ENCODE measurements around the gene DEXI.

Gene DEXI

GRCh38 chr16:10885246-10885645, 57.0 kb downstream of the DEXI start:
- no peak for DNase-seq

- DNase-seq: no peak
These were observed 59.3 kb downstream of the DEXI start for GRCh38 chr16:10883004-10883403.

- DNase-seq: no peak
These were observed 60.7 kb downstream of the DEXI start for GRCh38 chr16:10881479-10882030.

- DNase-seq: no peak
These were observed 61.4 kb downstream of the DEXI start for GRCh38 chr16:10880594-10881452.

GRCh38 chr16:10879681-10880589, 62.3 kb downstream of the DEXI start:
- DNase-seq: no peak
